Colon (tissue), 2 donors: ENCODE results near the gene CKLF.
A peak's percentile ranks its signal among the peaks of the same experiment; 100 is the strongest.
"Not testable (repeated sequence)": the region's sequence is repeated elsewhere in the genome, so short reads cannot be mapped to it uniquely, and the experiment has no call there.

Source experiments
- FAIRE-seq: peaks from 2 replicates; lab custom pipeline; 2012; peaks lifted over from hg19 to GRCh38; lab: Jason Lieb, UNC
- donor health status: control.
- donor health status: control.

The CKLF gene

GRCh38 chr16:66543541-66543940, 8.8 kb upstream of the CKLF start:
- no peak for FAIRE-seq

- no peak for FAIRE-seq
Observed at GRCh38 chr16:66544016-66544757, 8.2 kb upstream of the CKLF start.

GRCh38 chr16:66547101-66547989, 5.0 kb upstream of the CKLF start:
- FAIRE-seq = no peak

GRCh38 chr16:66548068-66548467, 4.3 kb upstream of the CKLF start:
- no peak for FAIRE-seq

GRCh38 chr16:66548868-66549267, 3.5 kb upstream of the CKLF start:
- no peak for FAIRE-seq

- FAIRE-seq = no peak
Observed at GRCh38 chr16:66549284-66550131, 2.9 kb upstream of the CKLF start, which contains the start of gene TK2. Gene TK2 (minus strand): TSS chr16:66550122. CDS start chr16:66550061, 61 bp downstream.

GRCh38 chr16:66551348-66551759, 1.0 kb upstream of the CKLF start:
- no peak for FAIRE-seq

GRCh38 chr16:66551788-66552285, 539 bp upstream of the CKLF start:
- no peak for FAIRE-seq

- FAIRE-seq = no peak
Observed at GRCh38 chr16:66553223-66553622, 847 bp downstream of the CKLF start.

GRCh38 chr16:66554021-66554420, 1.6 kb downstream of the CKLF start:
- no peak for FAIRE-seq

- FAIRE-seq = no peak
Observed at GRCh38 chr16:66554495-66554894, 2.1 kb downstream of the CKLF start.

GRCh38 chr16:66560107-66560506, 7.7 kb downstream of the CKLF start:
- no peak for FAIRE-seq

- no peak for FAIRE-seq
Observed at GRCh38 chr16:66561381-66562080, 9.2 kb downstream of the CKLF start.

GRCh38 chr16:66562409-66562808, 10.0 kb downstream of the CKLF start:
- FAIRE-seq = no peak

- FAIRE-seq = no peak
Observed at GRCh38 chr16:66562986-66563385, 10.6 kb downstream of the CKLF start.

- FAIRE-seq = no peak
Observed at GRCh38 chr16:66563574-66564334, 11.4 kb downstream of the CKLF start.

GRCh38 chr16:66566051-66566901, 13.9 kb downstream of the CKLF start, which contains the start of gene CMTM1:
Gene CMTM1 (plus strand): TSS chr16:66566439. CDS start chr16:66566514, 75 bp downstream.
- no peak for FAIRE-seq

- not testable (repeated sequence) for FAIRE-seq
Observed at GRCh38 chr16:66567270-66567669, 14.9 kb downstream of the CKLF start.

- FAIRE-seq = no peak
Observed at GRCh38 chr16:66568355-66568754, 16.0 kb downstream of the CKLF start.

- FAIRE-seq = peak; percentile 10
Observed at GRCh38 chr16:66569131-66569530, 16.8 kb downstream of the CKLF start.
